Measurements from ENCODE around the gene CFAP157. TPM values are rescaled to one million over a fixed set of nuclear protein-coding genes. Genes with fewer than 3 reads are reported as not detected.
A peak's percentile ranks its signal among the peaks of the same experiment; 100 is the strongest.

The CFAP157 gene
- total RNA-seq, 1 donor from 2014 or later: 0.19 TPM

- no peak for DNase-seq (ENCODE audit: low spot score)
Measured at GRCh38 chr9:127714951-127715469, 8.2 kb downstream of the CFAP157 start.

GRCh38 chr9:127715470-127716337, 8.9 kb downstream of the CFAP157 start, which contains the start of the genes PTRH1 and TTC16:
Gene PTRH1, minus strand, starts transcription at chr9:127715663. Its CDS starts 24 bp downstream, at chr9:127715639.
Gene TTC16, plus strand, starts transcription at chr9:127716079. Its CDS starts 67 bp downstream, at chr9:127716146.
- DNase-seq (ENCODE audit: low spot score): peak; percentile 100

- no peak for DNase-seq (ENCODE audit: low spot score)
Measured at GRCh38 chr9:127716412-127716811, 9.6 kb downstream of the CFAP157 start.

GRCh38 chr9:127717766-127718165, 11.0 kb downstream of the CFAP157 start:
- DNase-seq (ENCODE audit: low spot score): no peak

- DNase-seq (ENCODE audit: low spot score): no peak
Measured at GRCh38 chr9:127720031-127720864, 13.5 kb downstream of the CFAP157 start.

- DNase-seq (ENCODE audit: low spot score): no peak
Measured at GRCh38 chr9:127720865-127721227, 14.1 kb downstream of the CFAP157 start.

- DNase-seq (ENCODE audit: low spot score): no peak
Measured at GRCh38 chr9:127721391-127721821, 14.6 kb downstream of the CFAP157 start.

GRCh38 chr9:127722055-127722745, 15.4 kb downstream of the CFAP157 start:
- no peak for DNase-seq (ENCODE audit: low spot score)

GRCh38 chr9:127723013-127723412, 16.2 kb downstream of the CFAP157 start:
- DNase-seq (ENCODE audit: low spot score): no peak

GRCh38 chr9:127723444-127723843, 16.7 kb downstream of the CFAP157 start:
- no peak for DNase-seq (ENCODE audit: low spot score)

GRCh38 chr9:127724012-127724411, 17.2 kb downstream of the CFAP157 start:
- DNase-seq (ENCODE audit: low spot score): no peak

GRCh38 chr9:127726871-127727270, 20.1 kb downstream of the CFAP157 start:
- no peak for DNase-seq (ENCODE audit: low spot score)

- DNase-seq (ENCODE audit: low spot score): no peak
Measured at GRCh38 chr9:127728808-127729207, 22.0 kb downstream of the CFAP157 start.

- DNase-seq (ENCODE audit: low spot score): no peak
Measured at GRCh38 chr9:127729522-127730256, 22.9 kb downstream of the CFAP157 start.

- DNase-seq (ENCODE audit: low spot score): no peak
Measured at GRCh38 chr9:127730262-127730661, 23.5 kb downstream of the CFAP157 start.

GRCh38 chr9:127730799-127731410, 24.1 kb downstream of the CFAP157 start:
- no peak for DNase-seq (ENCODE audit: low spot score)

GRCh38 chr9:127731938-127732337, 25.1 kb downstream of the CFAP157 start:
- no peak for DNase-seq (ENCODE audit: low spot score)

GRCh38 chr9:127732444-127732843, 25.7 kb downstream of the CFAP157 start:
- no peak for DNase-seq (ENCODE audit: low spot score)

- DNase-seq (ENCODE audit: low spot score): no peak
Measured at GRCh38 chr9:127733614-127734013, 26.8 kb downstream of the CFAP157 start.

- DNase-seq (ENCODE audit: low spot score): no peak
Measured at GRCh38 chr9:127734247-127734746, 27.5 kb downstream of the CFAP157 start.

All from mesenteric fat pad (tissue), 1 donor.